Neuronal stem cell (in vitro differentiated cells): ENCODE measurements around the gene KCNQ1.

Source experiments
- DNase-seq: peaks from one replicate; pipeline ENCODE4 v3.0.0-alpha.2; 2013; ENCODE audit warnings: low spot score
- H2AFZ ChIP-seq: one replicate; pipeline ENCODE4 v1.6.1; 2013; ENCODE audit warnings: mild to moderate bottlenecking, low read length, inconsistent platforms
- H2AK5ac ChIP-seq: 2 replicates; pipeline ENCODE4 v1.6.1; 2013; ENCODE audit warnings: low read depth, mild to moderate bottlenecking, inconsistent platforms, low read length, moderate library complexity, mixed read lengths
- H2BK120ac ChIP-seq: 2 replicates; pipeline ENCODE4 v1.6.1; 2013; ENCODE audit warnings: low read depth, mild to moderate bottlenecking, inconsistent platforms, low read length, moderate library complexity, mixed read lengths
- H2BK12ac ChIP-seq: one replicate; pipeline ENCODE4 v1.6.1; 2013; ENCODE audit warnings: low read length, inconsistent platforms
- H2BK15ac ChIP-seq: 2 replicates; pipeline ENCODE4 v1.6.1; 2013; ENCODE audit warnings: mild to moderate bottlenecking, low read length, inconsistent platforms, mixed read lengths
- H2BK5ac ChIP-seq: one replicate; pipeline ENCODE4 v1.6.1; 2013; ENCODE audit warnings: inconsistent platforms, mild to moderate bottlenecking, low read length, moderate library complexity
- H3K14ac ChIP-seq: one replicate; pipeline ENCODE4 v1.6.1; 2013; ENCODE audit warnings: low read length, inconsistent platforms
- H3K18ac ChIP-seq: 2 replicates; pipeline ENCODE4 v1.6.1; 2013; ENCODE audit warnings: low read length, inconsistent platforms
- H3K23ac ChIP-seq: 2 replicates; pipeline ENCODE4 v1.6.1; 2013; ENCODE audit warnings: low read depth, mild to moderate bottlenecking, mixed read lengths, low read length, inconsistent platforms; ENCODE audit not compliant: poor library complexity
- H3K27ac ChIP-seq: replicated peaks from 3 replicates; pipeline ENCODE4 v1.5.1; 2013; ENCODE audit warnings: low read length, inconsistent platforms
- H3K27me3 ChIP-seq, 3 experiments: 2 replicates each; pipeline ENCODE4 v1.6.1; 2013; ENCODE audit warnings: low read length in 3 of 3, mild to moderate bottlenecking in 2 of 3, inconsistent platforms in 1 of 3, low read depth in 1 of 3, mixed read lengths in 1 of 3, moderate library complexity in 1 of 3; ENCODE audit not compliant: control insufficient read depth in 3 of 3, insufficient read depth in 3 of 3
- H3K36me3 ChIP-seq, 2 donors: replicated peaks in 1 of 2; 2 replicates each; pipeline ENCODE4 v1.6.1; 2013; ENCODE audit warnings: low read length in 2 of 2; ENCODE audit not compliant: control insufficient read depth in 2 of 2, insufficient read depth in 2 of 2
- H3K4ac ChIP-seq: 2 replicates; pipeline ENCODE4 v1.6.1; 2013; ENCODE audit warnings: inconsistent platforms, mild to moderate bottlenecking, low read length, moderate library complexity
- H3K4me1 ChIP-seq, 2 donors: 1 replicate in 1 of 2; 2 replicates in 1 of 2; pipeline ENCODE4 v1.6.1; 2013; ENCODE audit warnings: low read length in 2 of 2, low read depth in 1 of 2; ENCODE audit not compliant: control insufficient read depth in 2 of 2, insufficient read depth in 1 of 2
- H3K4me2 ChIP-seq: one replicate; pipeline ENCODE4 v1.6.1; 2013; ENCODE audit warnings: mild to moderate bottlenecking, low read length, inconsistent platforms; ENCODE audit not compliant: insufficient read depth, poor library complexity, severe bottlenecking
- H3K4me3 ChIP-seq, 2 donors: 2 replicates each; pipeline ENCODE4 v1.5.1; 2013; ENCODE audit warnings: low read length in 2 of 2, mild to moderate bottlenecking in 2 of 2, inconsistent platforms in 1 of 2, moderate library complexity in 1 of 2
- H3K79me1 ChIP-seq: one replicate; pipeline ENCODE4 v1.6.1; 2013; ENCODE audit warnings: low read depth, mild to moderate bottlenecking, inconsistent platforms, low read length, moderate library complexity
- H3K9ac ChIP-seq: one replicate; pipeline ENCODE4 v1.6.1; 2013; ENCODE audit warnings: mild to moderate bottlenecking, low read depth, low read length, inconsistent platforms; ENCODE audit not compliant: poor library complexity
- H3K9me3 ChIP-seq, 2 donors: replicated peaks in 1 of 2; 2 replicates each; pipeline versions ENCODE3 to v1.6.1; 2013; ENCODE audit warnings: low read length in 2 of 2, mild to moderate bottlenecking in 2 of 2, inconsistent platforms in 1 of 2, low read depth in 1 of 2, mixed read lengths in 1 of 2, moderate library complexity in 1 of 2; ENCODE audit not compliant: control insufficient read depth in 2 of 2, insufficient read depth in 1 of 2
- H4K8ac ChIP-seq: one replicate; pipeline ENCODE4 v1.6.1; 2013; ENCODE audit warnings: low read depth, mild to moderate bottlenecking, inconsistent platforms, low read length, moderate library complexity
- H4K91ac ChIP-seq: one replicate; pipeline ENCODE4 v1.6.1; 2013; ENCODE audit warnings: low read length, low read depth, mild to moderate bottlenecking, inconsistent platforms; ENCODE audit not compliant: poor library complexity
- WGBS, 2 donors: extraction: QIAGEN DNeasy Blood & Tissue Kit; methylation state at CpG; one replicate each; pipeline ENCODE4 v1.1.7; 2013; ENCODE audit warnings: missing lambda C conversion rate in 2 of 2, mixed read lengths in 1 of 2; ENCODE audit not compliant: insufficient read length in 2 of 2, insufficient replicate concordance in 1 of 2; ENCODE audit errors: extremely low coverage in 2 of 2; 5-methylcytosine and 5-hydroxymethylcytosine counted together

KCNQ1 gene

DNA sequence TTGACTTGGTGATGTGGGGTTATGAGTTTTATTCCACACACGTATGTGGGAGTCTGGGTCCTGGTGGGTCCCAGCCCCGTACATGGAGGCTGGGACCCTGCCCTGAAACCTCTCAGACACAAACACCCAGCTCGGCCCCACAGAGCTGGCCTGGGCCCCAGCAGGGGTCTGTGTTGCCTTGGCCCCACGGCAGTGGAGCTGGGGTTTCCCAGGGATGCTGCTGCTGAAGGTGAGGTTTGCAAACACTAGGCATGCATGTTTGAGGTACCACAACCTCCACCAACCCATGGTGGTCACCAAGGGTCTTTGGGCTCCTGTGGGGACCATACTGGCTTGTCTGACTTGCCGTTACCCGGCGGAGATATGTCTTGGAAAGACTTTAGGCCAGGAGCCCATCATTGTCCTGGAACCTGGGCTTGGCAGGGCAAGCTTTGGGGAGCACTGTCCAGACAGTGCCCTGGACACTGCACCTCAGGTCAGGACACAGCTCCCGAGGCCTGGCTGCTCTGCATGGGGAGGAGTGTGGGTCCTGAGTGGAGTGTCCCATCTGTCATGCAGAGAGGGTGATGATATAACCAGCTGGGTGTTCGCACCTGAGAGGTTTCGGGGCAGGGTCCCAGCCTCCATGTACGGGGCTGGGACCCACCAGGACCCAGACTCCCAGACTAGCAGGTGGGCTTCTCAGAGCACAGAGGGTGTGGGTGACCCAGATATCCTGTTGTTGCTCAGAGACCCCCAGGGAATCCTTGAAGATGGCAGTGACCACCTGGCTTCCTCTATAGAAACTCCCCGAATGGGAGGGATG lies 63.3 kb downstream of the KCNQ1 start:
- Histone ChIP-seq H2BK15ac (no peak overlapping the region), H3K18ac (no peak overlapping the region), H3K9me3 (no peaks in the 10 kb centered on the region), H2BK12ac (no peak overlapping the region), H2BK5ac (no peak overlapping the region), H3K4me1 (no peaks in the 10 kb centered on the region), H3K36me3 (no peaks in the 10 kb centered on the region), H3K14ac (peak overlapping the region; percentile 47), H3K27ac (no peak overlapping the region), H4K8ac (no peak overlapping the region), H3K9ac (no peak overlapping the region), H3K27me3 (peaks cover 0 to 15% (median 4%) of the 10 kb centered on the region in 3 experiments), H2BK120ac (no peak overlapping the region), H3K4me3 (no peak overlapping the region), H2AK5ac (no peak overlapping the region), H3K79me1 (no peaks in the 10 kb centered on the region), H2AFZ (no peak overlapping the region), H4K91ac (no peak overlapping the region), H3K4me2 (no peak overlapping the region), H3K4ac (no peak overlapping the region), H3K23ac (no peak overlapping the region)
- no CpG with 5 or more reads among the region's 12 CpGs for WGBS, 2 donors
- DNase-seq: no peak

DNA sequence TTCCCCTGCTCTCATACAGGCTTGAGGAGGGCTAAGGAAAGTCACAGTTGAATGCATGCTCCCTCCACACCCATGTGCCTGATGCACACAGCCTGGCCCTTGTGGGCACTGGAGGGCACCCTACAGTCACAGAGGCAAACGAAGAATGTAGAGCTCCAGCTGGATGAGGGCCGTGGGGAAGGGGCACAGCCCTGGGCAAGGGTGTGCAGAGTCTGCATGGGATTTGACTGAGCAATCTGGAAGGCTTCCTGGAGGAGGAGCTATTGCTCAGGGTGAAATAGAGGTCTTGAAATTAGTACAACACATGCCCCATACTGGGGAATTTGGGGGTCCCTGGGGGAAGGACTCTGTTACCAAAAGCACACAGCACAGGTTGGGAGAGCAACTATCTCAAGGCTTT lies 64.0 kb downstream of the KCNQ1 start:
- no peak overlapping the region for H3K18ac ChIP-seq
- H3K27ac ChIP-seq: no peak overlapping the region
- no peak overlapping the region for H2AFZ ChIP-seq
- H3K4ac ChIP-seq: no peak overlapping the region
- WGBS, 2 donors: no CpG with 5 or more reads among the region's 2 CpGs
- peaks cover 0 to 15% (median 4%) of the 10 kb centered on the region in 3 experiments for H3K27me3 ChIP-seq
- H3K36me3 ChIP-seq: no peaks in the 10 kb centered on the region
- no peak overlapping the region for H4K91ac ChIP-seq
- H4K8ac ChIP-seq: no peak overlapping the region
- H2BK120ac ChIP-seq: no peak overlapping the region
- H2BK5ac ChIP-seq: no peak overlapping the region
- H3K4me3 ChIP-seq: no peak overlapping the region
- no peak overlapping the region for H2AK5ac ChIP-seq
- H3K14ac ChIP-seq: no peak overlapping the region
- no peak for DNase-seq
- no peak overlapping the region for H3K23ac ChIP-seq
- no peaks in the 10 kb centered on the region for H3K9me3 ChIP-seq
- no peak overlapping the region for H3K9ac ChIP-seq
- H3K79me1 ChIP-seq: no peaks in the 10 kb centered on the region
- H3K4me2 ChIP-seq: no peak overlapping the region
- no peaks in the 10 kb centered on the region for H3K4me1 ChIP-seq
- no peak overlapping the region for H2BK15ac ChIP-seq
- no peak overlapping the region for H2BK12ac ChIP-seq

DNA sequence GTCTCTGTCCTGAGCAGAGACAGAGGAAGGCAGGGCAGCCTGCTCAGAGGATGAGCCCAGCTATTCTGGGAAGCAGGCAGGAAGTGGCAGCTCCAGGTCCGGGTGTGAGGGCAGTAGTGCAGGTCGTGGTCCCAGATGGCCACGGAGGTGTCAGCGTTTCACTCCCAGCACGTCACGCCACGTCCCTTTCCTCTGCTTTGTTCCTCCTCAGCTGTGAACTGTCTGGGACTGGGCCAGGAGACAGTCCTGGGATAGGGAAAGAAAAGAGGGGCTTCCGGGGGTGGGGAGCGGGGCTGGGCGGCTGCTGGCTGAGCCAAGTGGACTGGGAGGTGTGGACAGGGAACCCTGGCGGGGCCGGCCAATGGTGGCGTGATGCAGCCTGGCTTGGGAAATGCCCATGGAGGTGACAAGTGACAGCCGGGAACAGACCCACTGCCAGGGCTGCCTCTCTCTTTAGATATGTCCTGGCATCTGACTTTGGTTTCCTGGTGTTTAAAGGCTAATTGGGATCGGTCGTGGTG lies 64.7 kb downstream of the KCNQ1 start:
- DNase-seq: no peak
- H2BK15ac ChIP-seq: no peak overlapping the region
- no peak overlapping the region for H3K9ac ChIP-seq
- no peak overlapping the region for H2BK5ac ChIP-seq
- H2AFZ ChIP-seq: no peak overlapping the region
- peaks cover 0 to 15% (median 4%) of the 10 kb centered on the region in 3 experiments for H3K27me3 ChIP-seq
- peak overlapping the region; percentile 59 for H3K18ac ChIP-seq
- no peaks in the 10 kb centered on the region for H3K9me3 ChIP-seq
- H3K4me2 ChIP-seq: no peak overlapping the region
- no peak overlapping the region for H4K91ac ChIP-seq
- no peaks in the 10 kb centered on the region for H3K79me1 ChIP-seq
- no CpG with 5 or more reads among the region's 16 CpGs for WGBS, 2 donors
- H3K23ac ChIP-seq: peak overlapping the region; percentile 68
- no peaks in the 10 kb centered on the region for H3K4me1 ChIP-seq
- no peaks in the 10 kb centered on the region for H3K36me3 ChIP-seq
- no peak overlapping the region for H4K8ac ChIP-seq
- H3K4ac ChIP-seq: no peak overlapping the region
- H2BK12ac ChIP-seq: no peak overlapping the region
- no peak overlapping the region for H2BK120ac ChIP-seq
- no peak overlapping the region for H3K4me3 ChIP-seq
- no peak overlapping the region for H3K14ac ChIP-seq
- H2AK5ac ChIP-seq: no peak overlapping the region
- no peak overlapping the region for H3K27ac ChIP-seq

DNA sequence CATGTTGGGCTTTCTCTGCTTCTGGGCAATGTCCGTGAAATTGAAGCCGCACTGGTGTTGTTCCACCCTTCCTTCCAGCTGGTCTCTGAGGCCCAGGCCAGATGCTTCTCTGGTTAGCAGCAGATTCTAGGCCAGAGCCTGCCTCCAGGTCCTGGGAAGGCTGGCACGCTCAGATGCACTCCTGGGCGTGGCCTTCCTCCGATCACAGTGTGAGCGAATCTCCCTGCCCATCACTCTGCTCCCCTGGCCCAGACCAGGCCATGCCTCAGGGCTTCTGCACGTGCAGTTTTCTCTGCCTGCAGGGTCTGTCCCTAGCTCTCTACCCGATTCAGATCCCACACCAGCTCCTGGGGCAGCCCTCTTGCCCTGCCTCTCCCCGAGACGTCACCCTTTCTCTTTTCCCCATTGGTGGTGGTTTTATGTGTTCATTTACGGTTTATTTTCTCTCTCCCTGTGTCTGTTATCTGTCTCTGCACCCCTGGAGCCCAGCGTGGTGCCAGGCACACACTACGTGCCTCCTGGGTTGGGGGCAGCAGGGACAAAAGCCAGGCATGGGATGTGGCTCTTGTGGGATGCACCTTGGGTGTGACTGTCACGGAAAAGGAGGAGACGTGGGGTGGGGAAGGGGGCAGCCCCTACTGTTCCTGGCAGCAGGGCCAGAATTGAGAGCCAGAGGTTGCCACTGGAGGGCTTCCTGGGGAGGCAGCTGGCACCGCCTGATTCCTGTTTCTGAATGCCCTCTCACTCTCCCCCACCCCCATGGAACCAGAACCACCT lies 66.0 kb downstream of the KCNQ1 start:
- Histone ChIP-seq H3K27me3 (peaks cover 0 to 15% (median 1%) of the 10 kb centered on the region in 3 experiments), H3K79me1 (no peaks in the 10 kb centered on the region), H3K18ac (no peak overlapping the region), H2BK5ac (no peak overlapping the region), H3K23ac (no peak overlapping the region), H4K91ac (no peak overlapping the region), H3K4ac (no peak overlapping the region), H3K27ac (no peak overlapping the region), H3K4me1 (no peaks in the 10 kb centered on the region), H3K14ac (no peak overlapping the region), H3K9ac (no peak overlapping the region), H3K9me3 (no peaks in the 10 kb centered on the region), H2BK120ac (no peak overlapping the region), H2AK5ac (no peak overlapping the region), H2BK12ac (no peak overlapping the region), H2AFZ (no peak overlapping the region), H3K4me2 (no peak overlapping the region), H4K8ac (no peak overlapping the region), H3K4me3 (no peak overlapping the region), H3K36me3 (no peaks in the 10 kb centered on the region), H2BK15ac (no peak overlapping the region)
- no peak for DNase-seq
- WGBS, 2 donors: no CpG with 5 or more reads among the region's 16 CpGs
